NCI-H82 treated with DMSO at 0.1 percent for 48 hours (cell line): ENCODE measurements around the gene VAV3.

Experiments used
- DNase-seq: peaks from one replicate; lab custom pipeline; 2025; ENCODE audit not compliant: unreplicated experiment; lab: John Stamatoyannopoulos, UW

VAV3 gene

DNA sequence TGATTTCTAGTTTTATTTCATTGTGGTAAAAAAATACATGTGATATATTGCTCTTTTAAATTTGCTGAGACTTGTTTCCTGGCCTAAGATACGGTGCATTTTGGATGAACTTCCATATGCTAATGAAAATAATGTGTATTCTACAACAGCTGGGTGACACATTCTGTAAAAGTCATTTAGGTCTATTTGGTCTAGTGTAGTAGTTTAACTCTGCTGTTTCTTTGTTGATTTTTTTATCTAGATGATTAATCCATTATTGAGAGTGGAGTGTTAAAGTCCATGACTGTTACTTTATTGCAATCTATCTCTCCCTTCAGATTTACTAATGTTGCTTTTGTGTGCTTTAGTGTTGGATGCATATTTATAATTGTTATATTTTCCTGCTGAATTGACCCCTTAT lies 161.4 kb downstream of the VAV3 start:
- no peak for DNase-seq

DNA sequence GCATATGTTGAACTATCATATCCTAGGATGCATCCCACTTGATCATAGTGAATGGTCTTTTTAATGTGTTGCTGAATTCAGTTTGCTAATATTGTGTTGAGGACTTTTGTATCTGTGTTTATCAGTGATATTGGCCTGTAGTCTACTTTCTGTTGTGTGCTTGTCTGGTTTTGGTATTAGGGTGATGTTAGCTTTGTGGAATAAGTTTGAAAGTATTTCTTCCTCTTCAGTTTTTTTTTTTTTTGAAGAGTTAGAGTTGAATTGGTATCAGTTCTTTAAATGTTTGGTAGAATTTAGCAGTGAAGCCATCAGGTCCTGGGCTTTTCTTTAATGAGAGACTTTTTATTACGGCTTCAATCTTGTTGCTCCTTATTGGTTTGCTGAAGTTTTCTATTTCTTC lies 162.3 kb downstream of the VAV3 start:
- no peak for DNase-seq

DNA sequence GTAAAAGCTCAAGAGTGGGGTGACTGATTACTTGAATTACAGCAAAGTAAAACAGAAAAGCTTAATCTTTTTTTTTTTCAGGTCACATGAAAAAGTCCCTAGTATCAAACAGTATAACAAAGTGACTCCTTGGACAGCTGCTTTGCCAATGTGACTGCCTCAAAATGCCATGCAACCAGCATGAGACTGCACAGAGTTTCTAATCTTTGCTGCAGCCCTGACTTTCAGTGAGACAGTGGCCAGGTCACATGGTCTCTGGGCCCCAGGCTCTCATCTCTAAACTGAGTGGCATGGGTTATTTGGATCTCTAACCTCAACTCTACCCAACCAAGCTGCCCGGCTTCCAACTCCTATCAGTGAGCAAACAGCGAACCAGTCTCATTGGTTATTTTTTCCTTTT lies 169.0 kb downstream of the VAV3 start:
- peak; percentile 36 for DNase-seq

DNA sequence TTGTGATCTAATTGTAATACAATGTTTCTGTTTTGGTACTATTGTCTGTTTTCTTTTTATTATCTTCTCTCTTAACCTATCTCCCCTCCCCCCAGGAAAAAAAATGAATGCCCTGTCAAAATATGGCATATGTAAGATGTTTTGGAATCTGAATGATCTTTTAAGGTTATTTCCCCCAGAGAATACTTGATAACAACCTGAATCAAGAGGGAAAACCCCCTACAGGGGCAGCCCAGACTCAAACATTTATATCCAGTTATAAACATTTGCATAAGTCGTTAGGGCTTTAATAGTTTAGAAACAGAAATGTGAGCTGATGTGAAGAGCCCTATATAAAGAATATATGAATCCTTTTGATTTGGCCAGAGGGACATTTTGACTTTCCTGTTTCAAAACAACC lies 169.5 kb downstream of the VAV3 start:
- DNase-seq: no peak

DNA sequence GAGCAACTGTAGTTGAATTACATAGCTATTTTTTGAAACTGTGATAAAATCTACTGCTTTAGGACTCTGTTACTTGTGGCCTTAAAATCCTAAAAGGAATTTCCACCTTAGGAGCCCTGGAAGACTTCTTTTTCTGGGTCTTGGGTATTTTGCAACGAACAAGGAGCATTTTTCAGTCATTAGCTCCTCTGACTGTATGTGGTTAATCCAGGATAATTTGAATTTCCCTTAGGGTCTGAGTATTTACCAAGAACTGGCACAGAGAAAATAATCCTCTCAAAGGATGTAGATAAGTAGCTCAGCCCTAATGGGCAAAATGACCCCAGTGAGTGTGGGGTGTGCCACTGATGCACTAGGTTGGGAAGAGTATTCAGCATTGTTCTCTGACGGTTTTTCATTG lies 170.4 kb downstream of the VAV3 start:
- DNase-seq: peak; percentile 84

DNA sequence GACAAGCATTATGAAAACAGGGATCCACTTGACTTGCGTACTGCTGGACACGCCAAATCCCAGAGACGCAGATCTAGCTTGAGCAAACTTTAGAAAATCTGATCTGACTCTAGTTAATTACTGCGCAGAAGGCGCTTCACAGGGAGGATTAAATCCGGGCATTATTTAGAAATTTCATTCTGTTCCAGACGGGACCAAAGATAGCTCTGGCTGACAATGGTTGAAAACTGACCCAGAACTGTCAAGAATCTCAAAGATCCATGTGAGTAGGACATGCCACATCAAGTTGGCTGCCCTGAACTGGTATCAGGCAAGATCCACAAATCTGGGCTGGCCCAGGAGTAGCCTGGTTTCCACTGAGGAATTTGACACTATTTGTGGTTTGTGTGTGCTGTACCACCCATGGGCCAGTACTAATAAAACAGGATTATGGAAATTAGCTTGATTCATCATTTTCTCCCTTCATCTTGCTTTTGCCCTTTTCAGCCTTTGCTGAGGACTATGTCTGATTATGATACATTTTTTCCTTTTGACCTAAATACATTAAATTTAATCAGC lies 171.0 kb downstream of the VAV3 start:
- DNase-seq: peak; percentile 82

DNA sequence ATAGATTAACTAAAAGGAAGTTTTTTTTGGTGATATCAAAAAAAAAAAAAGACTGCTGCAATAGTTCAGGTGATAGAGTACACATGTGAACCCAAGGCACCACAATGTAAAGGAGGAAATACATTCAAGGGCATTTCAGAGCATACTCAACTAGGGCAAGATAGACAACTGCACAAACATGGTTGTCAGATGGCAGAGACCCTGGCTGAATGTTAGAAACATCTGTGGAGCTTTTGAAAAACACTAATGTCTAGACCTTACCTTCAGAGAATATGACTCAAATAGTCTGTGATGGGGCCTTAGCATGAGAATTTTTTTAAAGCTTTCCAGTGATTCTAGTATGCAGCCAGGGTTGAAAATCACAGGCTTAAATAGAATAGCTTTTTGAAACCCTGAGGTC lies 173.6 kb downstream of the VAV3 start:
- no peak for DNase-seq

DNA sequence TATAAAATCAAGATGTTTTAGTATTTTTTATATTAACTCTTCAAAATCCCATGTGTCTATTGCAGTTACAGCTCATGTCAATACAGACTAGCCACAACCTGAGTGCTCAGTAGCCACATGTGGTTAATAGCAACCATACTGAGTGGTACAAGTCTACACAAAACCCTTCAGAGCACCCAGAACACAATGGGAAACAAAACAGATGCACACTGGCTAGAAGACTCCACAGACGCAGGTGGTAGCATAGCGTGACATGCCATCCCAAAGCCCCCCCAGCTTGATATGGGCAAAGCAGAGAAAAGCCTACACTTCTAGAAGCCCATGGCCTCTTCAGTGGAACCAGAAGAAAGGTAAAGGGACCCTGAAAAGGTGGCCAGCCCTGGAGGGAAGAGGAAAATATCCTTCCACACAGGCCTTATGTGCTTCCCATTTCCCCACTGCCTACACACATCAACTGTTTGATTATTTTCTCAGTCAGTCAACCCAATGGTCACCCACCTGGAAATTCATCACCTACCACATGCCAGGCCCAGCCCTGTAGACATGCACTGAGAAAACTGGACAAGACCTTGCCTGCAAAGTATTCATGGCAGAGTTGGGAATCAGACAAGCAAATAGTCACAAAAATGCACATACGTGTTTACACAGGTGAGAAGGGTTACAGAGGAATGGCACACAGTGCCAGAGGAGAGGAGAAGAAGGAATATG lies 175.0 kb downstream of the VAV3 start:
- no peak for DNase-seq

DNA sequence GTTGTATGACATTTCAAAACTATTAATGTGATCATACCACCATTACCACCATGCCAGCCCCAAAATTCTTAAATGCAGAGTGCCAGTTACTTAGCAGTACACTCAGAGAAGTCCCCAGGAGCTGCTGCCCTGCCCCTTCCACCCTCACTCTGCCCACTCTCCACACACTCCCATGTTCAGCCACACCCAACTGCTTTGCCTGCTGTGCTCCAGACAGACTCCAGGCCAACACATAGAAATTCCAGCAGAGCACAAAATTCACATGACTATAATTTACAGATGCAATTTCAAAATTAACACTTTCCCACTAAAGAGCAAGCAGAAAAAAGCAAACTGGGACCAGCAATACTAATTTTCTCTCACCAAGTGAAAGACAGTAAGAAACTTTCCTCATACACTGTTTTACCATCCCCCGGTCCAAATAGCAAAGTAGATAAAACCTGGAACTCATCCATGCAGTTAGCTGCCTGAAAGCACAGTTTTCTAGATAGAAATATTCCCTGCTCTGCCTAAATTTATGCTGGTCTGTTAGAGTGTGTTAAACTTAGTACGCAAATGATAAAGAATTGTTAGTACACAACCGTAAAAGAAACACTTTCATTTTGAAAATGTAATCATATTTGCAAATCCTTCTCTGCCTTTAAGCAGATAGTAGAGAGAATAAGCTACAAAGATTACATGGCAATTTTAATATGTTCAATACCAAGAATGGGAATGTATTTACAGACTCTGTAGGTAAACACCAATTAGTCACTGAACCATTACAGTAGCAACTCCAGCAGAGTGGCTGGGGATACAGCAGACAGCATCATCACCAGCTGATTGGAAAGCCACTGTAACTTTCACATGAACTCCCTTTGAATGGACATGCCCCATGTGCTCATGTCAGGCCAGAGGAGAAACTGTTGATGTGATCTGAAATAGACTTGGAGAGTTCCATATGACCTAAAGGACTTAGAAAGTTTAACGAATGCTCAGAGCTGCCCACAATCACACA lies 176.5 kb downstream of the VAV3 start:
- no peak for DNase-seq

DNA sequence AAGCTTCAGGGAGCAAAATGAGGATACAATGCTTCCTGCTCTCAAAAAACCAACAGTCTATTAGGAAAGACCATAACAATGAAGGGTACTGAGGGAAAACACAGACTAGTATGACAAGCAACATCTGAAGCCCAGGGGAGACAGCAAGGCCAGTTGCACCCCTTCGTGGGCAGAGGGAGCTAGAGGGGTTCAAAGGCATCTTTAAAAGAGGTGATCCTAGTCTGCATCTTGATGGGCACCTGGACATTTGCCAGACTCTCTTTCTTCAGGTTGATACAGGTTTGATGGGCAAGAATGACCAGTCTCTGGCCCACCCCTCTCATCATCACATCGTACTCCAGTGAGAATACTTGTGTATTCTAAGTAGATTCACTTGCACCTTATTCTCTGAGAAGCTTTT lies 177.7 kb downstream of the VAV3 start:
- no peak for DNase-seq

DNA sequence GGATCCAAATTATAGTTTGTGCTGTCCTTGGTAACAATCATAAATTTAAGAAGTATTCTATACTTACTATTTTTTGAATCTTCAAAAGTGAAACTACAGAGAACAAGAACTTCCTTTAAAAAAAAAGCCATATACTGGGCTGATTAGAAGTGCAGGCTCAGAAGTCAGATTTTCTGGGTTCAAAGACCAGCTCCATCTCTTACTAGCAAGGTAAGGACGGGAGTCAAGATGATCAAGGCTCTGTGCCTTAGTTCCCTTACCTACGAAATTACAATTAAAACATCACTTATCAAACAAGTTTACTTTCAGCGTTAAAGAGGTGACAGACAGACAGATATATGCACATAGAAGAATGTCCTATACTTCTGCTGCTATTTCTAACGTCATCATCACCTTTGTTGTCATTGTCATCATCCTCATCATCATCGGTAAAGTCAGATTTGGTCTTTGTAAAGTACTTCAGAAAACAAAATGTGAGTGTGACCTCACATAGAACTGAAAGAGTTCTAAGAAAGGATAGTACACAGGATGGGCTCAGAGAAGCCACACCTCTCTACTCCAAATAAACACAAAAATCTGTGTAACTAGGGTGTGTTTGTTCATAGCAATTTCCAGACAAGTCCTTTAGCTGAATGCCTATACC lies 178.7 kb downstream of the VAV3 start:
- DNase-seq: no peak

DNA sequence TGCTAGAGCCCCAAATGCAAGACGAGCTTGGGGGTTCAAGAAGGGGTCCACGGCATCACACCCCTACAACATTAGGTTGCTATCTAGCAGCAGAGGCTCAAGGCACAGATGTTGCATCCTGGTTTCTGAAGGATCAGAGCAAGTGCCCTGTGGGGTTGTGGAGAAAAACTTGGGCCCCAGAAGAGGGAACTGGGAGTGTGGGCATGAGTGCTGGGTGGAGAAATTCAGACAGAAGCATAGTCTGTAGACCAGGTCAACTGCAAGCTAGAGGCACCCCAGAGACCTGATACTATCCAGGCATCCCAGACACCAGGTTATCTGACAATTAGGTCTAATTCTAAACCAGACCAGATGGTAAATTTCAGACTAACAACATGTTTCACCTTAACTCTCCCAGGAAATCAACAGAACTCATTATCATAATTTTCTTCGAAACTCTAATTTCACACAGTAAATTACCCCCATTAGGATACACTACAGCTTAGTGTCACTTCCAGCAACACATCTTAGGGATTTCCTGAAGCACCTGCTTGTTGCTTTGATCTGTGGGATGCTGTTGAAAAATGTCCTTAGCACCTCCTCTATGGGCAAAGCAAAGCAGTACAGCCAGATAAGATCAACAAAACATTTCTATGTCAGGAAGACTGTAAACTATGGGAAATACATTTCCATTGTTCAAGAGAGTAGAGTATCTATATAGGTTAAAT lies 179.3 kb downstream of the VAV3 start:
- DNase-seq: no peak

DNA sequence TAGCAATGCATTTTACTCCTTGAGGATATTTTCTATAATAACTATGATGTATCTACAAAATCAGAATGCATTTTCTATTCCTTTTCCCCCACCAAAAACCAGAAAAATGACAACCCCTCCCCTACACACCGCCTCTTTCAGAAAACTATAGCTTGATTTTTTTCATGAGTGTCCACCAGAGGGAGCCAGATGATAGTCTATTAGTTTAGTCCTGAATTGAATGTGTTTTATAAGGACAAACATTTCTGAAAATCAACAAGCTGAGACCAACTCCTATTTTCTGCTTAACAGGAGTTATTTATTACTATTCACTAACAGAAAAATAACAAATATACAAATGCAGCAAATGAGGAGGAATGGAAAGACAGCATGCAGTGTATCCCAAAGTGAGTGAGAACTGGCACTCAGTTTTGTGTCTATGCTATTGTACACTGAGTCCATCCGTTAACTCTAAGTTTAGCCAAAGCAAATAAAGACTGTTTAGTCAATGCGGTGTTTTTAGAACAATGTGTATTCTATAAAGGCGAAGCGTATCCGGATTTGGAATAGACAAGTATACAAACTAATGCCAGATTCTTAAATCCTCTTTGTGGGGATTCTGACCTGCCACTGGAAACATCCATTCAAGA lies 182.6 kb downstream of the VAV3 start:
- DNase-seq: peak; percentile 15

DNA sequence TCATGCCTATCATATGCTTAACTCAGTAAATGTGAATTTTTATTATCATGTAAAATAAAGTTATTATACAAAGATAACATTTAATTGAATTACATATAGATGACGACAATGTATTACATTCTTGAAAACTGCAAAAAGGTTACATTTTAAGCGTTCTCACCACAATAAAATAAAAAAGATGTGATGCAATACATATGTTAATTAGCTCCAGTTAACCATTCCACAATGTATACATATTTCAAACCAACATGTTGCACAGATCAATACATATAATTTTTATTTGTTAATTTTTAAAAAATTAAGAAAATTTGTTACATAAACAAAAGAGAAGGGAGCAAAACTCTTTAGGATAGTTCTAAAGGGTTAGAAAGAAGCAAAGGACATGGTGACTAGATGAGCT lies 183.7 kb downstream of the VAV3 start:
- DNase-seq: no peak

DNA sequence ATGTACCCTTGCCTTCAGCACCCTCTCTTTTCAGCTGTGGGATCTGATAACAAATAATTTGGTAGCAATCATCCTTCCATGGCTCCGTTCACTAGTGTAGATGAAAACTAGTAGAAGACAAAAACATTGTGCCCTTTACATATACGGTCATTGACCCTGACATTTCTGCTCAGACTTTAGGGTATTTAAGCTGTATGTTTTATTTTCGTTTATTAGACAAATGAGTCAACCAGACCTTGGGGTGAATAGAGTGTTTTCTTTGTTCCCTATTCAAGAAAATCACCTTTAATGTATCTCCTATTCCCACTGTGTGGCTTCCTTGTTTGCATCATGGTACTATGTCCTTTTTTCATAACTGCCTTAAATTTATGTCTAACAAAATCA lies 187.3 kb downstream of the VAV3 start:
- no peak for DNase-seq

DNA sequence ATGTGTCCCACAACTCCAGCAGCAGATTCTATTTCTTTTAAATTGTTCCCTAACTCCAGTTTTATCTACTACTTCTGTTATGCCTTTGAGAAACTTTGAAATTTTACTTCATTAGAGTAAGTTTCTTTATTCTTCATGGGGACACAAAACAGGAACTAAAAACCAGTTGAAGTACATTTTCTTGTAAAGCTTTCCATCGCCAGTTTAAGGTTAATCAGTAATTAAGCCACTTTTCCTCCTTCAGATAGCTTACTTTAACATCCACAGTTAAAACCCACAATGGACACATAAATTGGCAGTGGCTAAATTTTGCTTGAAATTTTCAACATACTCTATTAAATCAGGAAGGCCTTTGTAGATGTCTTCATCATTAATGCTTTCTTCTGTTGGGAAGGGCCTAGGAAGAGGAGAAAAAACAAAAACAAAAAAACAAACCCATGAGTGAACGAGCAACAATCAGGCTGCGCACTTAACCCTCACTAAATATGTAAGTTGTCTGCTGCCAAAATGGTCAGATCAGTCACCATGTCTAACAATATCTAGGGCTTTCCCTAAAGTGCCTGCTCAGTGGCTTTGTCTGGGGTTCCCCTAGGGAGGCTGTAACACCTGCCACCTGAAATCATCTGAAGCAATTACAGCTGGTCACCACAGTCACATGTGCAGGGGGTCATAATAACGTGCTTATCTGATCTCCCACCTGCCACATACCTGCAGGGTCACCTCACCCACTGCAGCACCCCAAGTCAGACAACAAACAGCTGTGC lies 187.9 kb downstream of the VAV3 start:
- no peak for DNase-seq

DNA sequence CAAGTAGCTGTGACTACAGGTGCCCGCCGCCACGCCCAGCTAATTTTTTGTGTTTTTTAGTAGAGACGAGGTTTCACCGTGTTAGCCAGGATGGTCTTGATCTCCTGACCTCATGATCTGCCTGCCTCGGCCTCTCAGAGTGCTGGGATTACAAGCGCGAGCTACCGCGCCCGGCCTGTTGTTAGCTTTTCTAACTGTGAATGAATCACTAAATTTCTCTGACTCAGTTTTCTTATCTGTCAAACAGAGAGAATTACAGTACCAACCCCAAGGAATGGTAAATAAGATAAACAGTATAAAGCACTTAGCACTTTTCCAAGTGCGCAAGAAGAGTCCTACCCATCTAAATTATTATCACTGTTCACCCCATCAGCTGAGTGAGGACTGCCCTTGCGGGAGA lies 193.6 kb downstream of the VAV3 start:
- DNase-seq: no peak

DNA sequence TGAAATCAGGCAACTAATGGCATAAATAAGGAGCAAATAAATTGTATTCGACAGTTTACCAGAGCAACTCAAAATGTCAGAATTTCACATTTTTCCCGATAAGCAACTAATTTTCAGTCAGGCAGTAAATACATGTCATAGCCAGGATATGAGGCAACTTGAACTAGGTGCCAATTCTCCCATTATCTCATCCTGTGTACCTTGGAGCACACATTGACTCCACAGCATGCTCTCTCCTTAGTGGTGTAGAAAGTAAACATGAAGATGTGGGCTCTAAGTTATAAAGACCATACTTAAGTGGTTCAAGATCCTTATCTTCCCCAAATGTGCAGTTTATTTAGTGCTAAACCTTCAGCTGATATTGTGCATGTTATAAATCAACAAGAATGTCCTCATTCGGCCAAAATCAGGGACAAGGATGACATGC lies 197.8 kb downstream of the VAV3 start:
- DNase-seq: no peak

DNA sequence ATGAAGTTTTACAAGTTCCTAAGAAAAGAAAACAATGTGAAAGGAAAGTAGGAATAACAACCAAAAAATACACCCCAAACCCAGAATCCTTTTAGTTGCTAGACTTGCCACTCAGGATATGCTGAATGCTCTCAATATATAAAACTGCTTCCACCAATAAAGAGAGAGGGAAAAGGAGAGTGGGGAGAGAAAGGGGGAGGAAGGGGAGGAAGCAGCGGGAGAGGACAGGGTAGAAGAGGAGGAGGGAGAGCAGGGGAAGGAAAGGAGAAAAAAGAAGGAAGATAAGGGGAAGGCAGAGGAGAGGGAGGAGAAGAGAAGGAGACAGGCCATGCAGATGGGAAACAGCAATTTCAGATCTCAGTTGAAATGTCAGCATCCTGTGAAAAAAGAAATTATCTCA lies 198.4 kb downstream of the VAV3 start:
- no peak for DNase-seq
